Body of pancreas (tissue), 4 donors: ENCODE data around the gene RGS17.

ENCODE experiments used
- CTCF ChIP-seq, 7 experiments: fragments of 450-650 bp in 4 of 7; fragments of 200-600 bp in 3 of 7; sonication (generic) in 3 of 7; IDR thresholded peaks; one replicate each; pipeline ENCODE4 v1.5.1; 2016 to 2019; ENCODE audit warnings: antibody characterized with exemption in 7 of 7
- POLR2A ChIP-seq, 3 donors: fragments of 450-650 bp; IDR thresholded peaks; one replicate each; pipeline ENCODE4 v1.6.1; 2016; ENCODE audit warnings: antibody characterized with exemption in 3 of 3, mild to moderate bottlenecking in 2 of 3

GRCh38 chr6:152982904-152983636 is 148.0 kb downstream of the RGS17 start, which contains the start of gene FBXO5:
- TF ChIP-seq POLR2A (IDR thresholded peaks at IDR 0.05): peak in 1 of 3 donors; percentile 58
- TF ChIP-seq CTCF (IDR thresholded peaks at IDR 0.05): no peak
